Measurements from ENCODE around the gene GPR37.

The GPR37 gene

DNA sequence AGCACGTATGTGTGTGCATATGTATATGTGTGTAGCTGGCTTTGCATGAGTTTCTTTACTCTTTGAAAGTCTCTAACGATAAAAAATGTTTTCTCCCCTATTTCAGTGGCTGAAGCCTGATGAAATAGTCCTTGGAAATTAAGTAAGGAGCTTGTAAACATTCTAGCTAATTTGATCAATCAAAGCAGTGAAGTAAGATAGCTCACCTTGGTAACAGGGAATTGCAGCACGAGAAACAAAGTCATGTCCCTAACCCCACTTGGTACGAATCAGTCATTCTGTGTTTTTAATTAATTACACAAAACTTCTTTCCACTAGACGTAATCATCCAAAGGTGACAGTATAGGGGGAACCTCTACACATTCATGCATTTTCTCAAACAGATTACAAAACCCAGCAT lies 41.5 kb downstream of the GPR37 start:
- no peak for DNase-seq

DNA sequence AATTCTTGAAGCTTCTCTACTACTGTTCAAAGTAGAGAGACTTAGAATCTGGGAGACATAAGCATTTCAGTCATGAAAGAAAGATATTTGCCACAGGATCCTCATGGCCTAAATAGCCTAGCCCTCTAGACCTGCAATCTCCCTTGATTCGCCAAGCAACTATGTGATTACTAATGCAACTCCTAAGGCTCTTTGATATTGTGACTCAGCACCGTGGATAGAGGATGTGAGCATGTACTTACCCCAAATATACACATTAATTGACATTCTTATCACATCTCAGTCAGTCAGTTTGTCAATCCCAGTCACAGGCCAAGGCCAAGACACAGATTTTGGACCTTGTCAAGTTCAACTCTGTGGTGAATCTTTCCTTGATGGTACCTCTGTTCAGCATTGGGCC lies 42.6 kb downstream of the GPR37 start:
- DNase-seq, result no peak

DNA sequence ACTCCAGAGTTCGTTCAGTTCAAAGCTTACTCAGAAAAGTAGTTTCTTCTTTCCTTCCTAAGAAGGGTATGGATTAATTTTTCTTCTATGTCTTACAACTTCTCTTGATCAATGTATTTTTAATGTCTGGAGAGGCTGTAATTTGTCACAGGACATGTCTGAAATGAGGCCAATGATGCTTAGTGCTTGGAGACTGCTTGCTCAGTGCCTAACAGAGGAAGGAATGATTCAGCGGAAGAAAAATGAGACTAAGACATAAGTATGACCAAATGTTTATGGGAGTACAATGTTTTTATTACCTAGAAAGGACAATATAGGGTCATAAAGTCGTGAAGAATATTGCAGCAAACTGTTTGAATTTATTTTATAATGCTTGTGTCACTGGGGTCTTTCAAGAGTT lies 43.3 kb downstream of the GPR37 start:
- no peak for DNase-seq

DNA sequence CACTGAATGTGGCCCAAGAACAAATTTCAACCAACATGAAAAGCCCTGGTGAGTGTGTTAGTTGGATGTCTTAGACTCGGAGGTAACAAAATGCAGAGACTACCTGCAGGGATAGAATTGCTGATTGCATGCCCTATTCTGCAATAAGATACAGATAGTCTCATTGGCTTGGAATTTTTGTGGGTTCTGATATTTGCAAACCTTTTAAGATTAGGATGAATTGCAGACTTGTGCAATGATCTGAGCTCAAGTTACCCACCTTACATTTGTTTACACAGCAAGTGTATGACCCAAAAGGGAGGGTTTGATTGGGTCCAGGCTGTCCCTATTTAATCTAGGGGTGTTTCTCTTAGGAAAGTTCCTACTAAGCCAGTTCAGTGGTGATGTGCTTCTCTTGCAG lies 45.4 kb downstream of the GPR37 start:
- no peak for DNase-seq

DNA sequence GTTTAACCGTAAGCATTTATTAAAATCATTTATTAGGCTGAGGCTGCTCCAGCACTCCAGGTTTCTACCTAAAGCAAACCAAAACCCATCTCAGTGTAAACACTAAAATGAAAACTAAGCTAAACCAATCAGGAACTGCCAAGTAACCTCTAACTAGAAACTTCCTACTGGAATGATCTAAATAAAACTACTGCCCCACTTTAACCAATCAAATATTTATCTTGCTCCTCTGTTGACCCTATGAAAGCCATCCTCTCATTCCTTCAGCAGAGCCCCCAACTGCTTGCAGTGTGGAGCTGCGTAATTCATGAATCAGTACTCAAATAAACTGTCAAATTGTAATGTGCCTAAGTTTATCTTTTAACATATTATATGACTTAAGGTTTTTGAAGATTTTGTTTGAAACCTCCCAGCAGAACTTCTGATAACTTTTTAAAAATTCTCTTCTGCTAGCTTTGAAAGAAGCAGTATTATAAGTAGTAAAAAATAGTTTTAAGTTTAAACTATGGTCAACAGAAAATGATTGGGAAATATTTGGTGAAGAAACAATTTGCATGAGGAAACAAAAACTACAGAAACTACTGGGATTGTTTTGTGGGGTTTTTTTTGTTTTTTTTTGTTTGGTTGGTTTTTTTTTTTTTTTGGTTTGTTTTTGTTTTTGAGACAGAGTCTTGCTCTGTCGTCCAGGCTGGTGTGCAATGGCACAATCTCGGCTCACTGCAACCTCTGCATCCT lies 47.4 kb downstream of the GPR37 start:
- DNase-seq, result no peak

DNA sequence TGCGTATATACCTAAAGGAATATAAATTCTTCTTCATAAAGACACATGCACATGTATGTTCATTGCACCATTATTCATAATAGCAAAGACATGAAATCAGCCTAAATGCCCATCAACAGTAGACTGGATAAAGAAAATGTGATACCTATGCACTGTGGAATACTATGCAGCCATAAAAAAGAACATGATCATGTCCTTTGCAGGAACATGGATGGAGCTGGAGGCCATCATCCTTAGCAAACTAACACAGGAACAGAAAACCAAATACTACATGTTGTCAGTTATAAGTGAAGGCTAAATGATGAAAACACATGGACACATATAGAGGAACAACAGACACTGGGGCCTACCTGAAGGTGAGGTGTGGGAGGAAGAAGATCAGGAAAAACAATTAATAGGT lies 48.7 kb downstream of the GPR37 start:
- DNase-seq, result no peak

DNA sequence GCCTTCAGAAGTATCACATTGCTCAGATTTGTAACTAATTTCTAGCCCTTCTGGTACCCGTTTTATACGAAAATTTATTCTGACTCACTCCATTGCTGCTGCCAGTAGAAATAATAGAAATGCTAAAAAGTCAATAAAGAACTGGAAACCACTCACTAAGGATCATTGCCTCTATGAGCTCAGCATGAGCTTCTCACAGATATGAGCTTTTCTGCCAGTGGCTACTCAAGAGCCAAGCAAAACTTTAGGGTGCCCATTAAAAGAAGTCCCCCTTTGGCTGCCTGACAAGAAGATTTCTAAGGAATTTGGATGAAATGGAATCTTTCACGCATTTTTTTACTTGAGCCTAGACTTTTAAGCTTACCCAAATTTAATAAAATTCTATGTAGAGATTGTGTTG lies 52.5 kb downstream of the GPR37 start:
- no peak for DNase-seq

DNA sequence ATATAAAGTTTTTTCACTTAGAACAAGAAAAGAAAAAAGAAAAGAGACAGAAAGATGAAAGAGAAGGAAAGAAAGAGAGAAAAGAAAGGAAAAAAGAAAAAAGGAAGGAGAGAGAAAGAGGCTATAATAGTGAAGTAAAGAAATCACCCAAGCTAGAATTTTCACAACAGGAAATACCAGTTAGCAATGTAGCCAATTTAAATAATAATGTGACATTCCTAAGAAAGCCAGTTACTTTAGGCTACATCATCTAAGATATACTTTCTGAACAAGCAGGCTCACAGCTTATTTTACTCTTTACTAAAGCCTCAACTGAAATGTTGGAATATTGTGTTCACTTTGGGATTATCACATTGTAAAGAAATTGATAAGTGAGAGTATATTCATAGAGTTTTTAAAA lies 53.6 kb downstream of the GPR37 start:
- DNase-seq, result no peak

DNA sequence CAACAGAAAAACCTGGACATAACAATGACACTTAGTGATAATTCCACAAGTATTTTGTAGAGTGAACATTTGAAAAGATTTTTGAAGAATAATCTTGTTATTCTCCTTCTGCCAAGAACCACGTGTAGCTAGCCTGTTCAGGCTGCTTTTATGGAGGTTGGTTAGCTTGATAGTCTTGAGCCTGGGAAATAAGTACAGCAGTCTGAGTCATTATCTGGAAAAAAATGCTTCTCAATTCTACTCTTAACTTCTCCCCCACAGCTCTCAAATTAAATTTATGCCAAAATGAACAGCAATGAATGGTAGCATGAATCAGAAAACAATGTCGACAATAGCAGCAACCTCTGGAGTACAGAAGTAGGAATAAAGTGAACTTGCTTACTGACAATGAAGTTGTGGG lies 63.2 kb downstream of the GPR37 start:
- no peak for DNase-seq

DNA sequence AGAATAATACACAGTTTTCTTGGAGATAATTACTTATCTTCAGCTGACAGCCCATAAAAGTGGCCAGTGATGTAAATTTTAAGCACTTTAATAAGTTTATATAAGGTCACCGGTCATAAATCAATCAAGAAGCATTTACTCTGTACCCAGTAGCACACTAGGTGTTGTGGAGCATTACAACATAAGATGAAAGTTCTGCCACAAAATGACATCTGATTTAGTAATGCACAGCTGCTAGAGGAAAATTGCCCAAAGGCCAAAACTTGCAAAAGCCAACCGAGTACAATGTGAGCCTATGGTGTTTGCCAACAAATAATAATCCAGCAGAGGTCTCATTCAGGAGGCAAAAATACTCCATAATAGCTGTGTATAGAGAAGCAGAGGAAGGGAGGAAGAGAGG lies 63.6 kb downstream of the GPR37 start:
- DNase-seq, result no peak

DNA sequence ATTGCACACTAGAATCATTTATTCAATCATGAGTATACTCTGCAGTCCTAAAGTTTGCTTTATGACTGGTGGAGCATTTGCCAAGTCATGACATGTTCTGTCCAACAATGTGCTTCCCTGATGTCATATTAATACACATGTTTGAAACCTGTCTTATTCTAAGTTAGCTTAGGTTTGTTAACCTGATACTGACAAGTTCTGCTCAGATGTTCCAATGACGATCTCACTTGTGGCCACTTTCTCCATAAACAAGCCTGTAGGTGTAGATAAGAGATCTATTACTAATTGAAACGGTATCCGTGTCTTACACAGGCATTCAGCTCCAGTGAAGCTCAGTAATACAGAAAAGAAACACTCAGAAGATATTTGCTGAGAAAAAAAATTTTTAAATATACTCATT lies 64.9 kb downstream of the GPR37 start:
- no peak for DNase-seq

DNA sequence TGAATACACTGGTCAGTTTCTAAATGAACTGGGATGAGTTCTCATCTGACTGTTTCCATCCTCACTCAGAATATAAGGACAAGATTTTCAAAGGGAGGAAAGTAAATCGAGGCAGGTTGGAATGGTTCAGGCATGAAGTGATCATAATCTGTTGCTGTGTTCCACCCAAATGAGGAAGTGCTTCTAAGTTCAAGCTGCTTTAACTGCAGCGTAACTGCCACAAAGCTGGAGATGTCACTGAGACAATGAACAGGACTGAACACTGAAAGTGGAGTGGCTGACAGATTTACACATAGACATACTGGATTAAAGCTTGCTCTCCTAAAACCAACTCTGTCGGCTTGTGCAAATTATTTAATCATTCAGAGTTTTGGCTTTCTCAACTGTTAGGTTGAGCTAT lies 66.6 kb downstream of the GPR37 start:
- no peak for DNase-seq

DNA sequence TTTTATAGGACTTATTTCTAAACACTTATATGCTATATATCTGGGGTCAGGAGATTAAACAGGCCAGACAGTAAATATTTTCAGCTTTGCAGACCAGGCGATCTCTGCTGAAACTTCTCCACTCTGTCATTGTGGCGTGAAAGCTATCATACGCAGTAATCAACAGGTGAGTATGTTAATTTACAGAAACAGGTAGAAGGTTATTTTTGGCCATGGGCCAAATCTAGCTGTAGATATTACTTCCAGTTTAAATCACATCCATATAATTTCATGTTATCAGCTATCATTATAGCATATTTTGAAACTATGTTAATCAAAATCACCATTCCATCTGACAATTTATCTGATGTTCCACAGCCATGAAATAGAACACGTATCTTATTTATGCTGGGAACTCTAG lies 67.8 kb downstream of the GPR37 start:
- DNase-seq, result no peak
